Daoy (cell line): ENCODE measurements around the gene SSX2IP. TPM values are rescaled to one million over a fixed set of nuclear protein-coding genes. Genes with fewer than 3 reads are reported as not detected.

ENCODE experiments used
- DNase-seq: peaks from one replicate; pipeline ENCODE4 v3.0.0-alpha.2; 2015; ENCODE audit warnings: low read depth
- total RNA-seq: library from RNA; depleted of rRNA; stranded (reverse); fragments of >200 nt; shearing (Covaris generic); gene quantifications from 2 replicates; pipeline ENCODE4 v1.2.3, GENCODE V29; 2014

The SSX2IP gene
- total RNA-seq, 1 experiment from 2014 or later = 46.9 TPM

GRCh38 chr1:84709131-84709530 lies 18.9 kb upstream of the SSX2IP start:
- no peak for DNase-seq

GRCh38 chr1:84708031-84708430 lies 17.8 kb upstream of the SSX2IP start:
- DNase-seq = no peak

- DNase-seq = no peak
Observed at GRCh38 chr1:84705513-84705912, 15.3 kb upstream of the SSX2IP start.

DNA sequence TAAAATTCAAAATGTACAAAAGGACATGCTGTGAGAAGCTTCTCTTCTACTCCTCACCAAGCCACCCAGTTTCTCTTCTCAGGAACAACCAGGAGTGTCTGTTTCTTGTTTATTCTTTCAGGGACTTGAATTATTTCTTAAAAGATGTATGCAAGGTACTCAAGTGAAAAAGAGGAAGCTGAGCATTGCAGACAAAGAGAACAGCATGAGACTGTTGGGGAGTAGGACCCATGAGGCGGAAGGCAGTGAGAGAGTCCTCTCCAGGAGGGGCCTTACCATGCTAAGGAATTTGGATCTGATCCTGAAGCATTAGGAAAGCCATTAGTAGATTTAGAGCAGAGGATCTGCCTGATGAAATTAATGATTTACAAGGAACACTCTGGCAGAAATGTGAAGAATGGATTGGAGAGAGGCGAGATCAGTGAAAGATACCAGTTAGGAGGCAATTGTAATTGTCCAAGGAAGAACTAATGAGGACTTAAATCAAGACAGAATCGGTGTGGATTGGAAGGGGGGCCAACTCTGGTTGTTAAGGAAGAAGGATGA lies 14.7 kb upstream of the SSX2IP start:
- DNase-seq = no peak

- DNase-seq = no peak
Observed at GRCh38 chr1:84703431-84703830, 13.2 kb upstream of the SSX2IP start.

- no peak for DNase-seq
Observed at GRCh38 chr1:84702143-84702542, 11.9 kb upstream of the SSX2IP start.

GRCh38 chr1:84701376-84701775 lies 11.1 kb upstream of the SSX2IP start:
- DNase-seq = no peak

- DNase-seq = no peak
Observed at GRCh38 chr1:84700070-84700469, 9.8 kb upstream of the SSX2IP start.

DNA sequence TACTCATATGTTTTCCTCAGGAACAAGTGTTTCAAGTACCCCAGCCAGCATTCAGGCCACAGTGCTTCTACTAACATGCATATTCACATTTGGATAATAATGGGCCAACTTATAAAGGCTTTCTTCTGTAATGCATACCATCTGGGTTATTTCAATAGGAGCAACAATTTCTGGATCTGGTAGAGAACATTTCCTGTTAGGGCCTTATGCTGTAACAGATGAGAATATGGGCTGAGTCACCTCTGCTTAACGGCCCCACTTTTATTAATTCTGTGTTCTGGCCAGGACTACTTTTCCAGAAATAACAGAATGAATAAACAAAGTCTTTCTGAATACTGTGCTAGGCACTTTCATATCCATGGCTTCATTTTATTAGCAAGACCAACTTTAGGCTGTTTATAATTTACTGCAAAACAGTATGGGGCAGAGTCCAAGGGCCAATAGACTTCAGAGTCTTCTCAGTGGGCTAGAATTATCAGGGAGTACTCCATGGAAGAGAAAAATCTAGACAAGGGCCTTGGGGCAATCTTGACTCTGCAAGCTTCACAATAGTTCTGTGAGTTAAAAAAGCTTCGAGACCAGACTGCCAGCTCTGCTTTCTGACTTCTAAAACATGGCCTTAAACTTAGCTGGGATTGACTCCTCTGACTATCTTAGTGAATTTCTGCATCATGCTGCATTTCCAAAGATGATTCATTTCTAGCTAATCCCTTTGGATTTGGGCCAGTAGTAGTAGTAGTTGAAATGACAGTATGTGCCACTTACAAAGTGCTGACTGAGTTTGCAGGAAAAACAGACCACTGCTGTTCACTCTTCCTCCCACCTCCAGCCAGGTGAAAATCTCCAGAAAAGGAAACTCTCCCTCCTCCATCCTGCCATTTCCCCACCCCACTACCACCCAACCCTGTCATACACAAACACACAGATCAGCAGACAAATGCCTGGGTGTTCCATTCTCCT lies 8.2 kb upstream of the SSX2IP start:
- peak; percentile 82 for DNase-seq

DNA sequence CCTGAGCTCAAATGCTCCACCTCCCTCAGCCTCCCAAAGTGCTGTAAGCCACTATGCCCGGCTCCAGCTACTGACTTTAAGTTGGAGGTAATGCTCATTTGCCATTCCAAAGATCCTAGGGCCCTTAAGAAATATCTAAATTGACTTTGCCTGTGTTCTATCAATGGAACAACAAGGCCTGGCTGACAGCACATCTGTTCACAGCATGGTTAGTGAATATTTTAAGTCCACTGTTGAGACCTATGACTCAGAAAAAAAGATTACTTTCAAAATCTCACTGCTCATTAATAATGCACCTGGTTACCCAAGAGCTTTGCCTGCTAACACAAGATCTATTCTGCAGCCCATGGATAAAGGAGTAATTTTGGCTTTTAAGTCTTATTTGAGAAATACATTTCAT lies 3.5 kb upstream of the SSX2IP start:
- DNase-seq = no peak

GRCh38 chr1:84693005-84693404 lies 2.7 kb upstream of the SSX2IP start:
- DNase-seq = no peak

GRCh38 chr1:84692391-84692790 lies 2.1 kb upstream of the SSX2IP start:
- no peak for DNase-seq

GRCh38 chr1:84691122-84691783 lies 992 bp upstream of the SSX2IP start:
- DNase-seq = no peak

- DNase-seq = no peak
Observed at GRCh38 chr1:84689514-84690396, 506 bp downstream of the SSX2IP start.

DNA sequence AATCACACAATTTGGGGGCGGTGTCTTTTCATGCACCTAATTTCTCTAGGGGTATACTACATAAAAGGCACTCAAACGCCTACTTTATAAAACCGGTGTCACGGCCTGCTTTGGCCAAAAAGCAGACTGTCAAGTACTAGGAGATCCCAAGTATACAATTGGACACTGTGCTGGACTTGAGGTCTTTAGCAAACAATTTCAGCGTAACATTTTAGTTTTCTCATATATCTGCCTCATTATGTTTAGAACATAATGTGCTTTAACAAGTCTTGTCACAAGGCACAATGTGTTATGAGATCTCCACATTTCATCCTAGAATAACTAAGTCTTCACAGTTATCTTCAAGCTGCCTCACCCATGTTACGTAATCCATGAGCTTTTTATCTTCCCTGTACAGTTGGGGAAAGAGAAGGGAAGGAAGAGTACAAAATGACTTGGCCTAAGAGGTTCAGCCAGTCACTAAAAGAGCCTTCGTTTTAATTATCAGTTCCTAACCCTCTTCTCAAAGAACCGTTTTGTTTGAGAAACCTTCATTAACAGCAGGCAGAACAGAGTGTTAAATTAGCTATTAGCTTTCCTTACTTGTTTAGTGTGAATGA lies 1.7 kb downstream of the SSX2IP start:
- no peak for DNase-seq

DNA sequence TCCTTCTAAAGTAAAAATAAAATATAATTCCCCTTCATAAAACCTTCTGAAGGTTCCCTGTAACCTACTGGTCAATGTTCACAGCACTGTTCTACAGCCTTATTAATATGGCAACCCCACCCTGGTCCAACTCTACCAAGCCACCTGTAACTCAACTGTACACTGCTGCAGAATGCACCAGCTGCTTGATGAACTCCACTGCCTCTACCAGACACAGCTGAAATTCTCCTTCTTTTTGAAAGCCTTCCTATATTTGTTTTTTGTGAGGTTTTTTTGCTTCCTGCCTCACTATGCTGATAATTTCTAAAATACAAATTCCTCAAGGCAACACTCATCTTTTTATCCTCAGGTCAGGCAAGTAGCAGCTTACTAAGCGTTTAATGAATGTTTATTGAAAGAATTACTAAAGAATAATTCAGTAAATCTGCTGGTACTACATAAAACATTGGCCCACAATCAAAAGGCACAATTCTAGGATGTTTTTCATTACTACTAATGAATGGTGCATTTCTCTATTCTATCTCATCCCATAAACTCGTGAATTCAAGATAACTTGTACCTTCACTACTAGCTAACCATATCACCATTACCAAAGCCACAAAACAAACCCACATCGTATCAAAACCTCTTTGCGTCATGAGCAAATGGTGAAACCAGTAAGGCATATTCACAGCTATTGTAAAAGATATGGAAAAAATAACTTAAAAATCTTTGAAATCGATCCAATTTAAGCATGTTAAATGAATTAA lies 2.4 kb downstream of the SSX2IP start:
- no peak for DNase-seq

GRCh38 chr1:84686223-84686622 lies 4.0 kb downstream of the SSX2IP start:
- DNase-seq = no peak

DNA sequence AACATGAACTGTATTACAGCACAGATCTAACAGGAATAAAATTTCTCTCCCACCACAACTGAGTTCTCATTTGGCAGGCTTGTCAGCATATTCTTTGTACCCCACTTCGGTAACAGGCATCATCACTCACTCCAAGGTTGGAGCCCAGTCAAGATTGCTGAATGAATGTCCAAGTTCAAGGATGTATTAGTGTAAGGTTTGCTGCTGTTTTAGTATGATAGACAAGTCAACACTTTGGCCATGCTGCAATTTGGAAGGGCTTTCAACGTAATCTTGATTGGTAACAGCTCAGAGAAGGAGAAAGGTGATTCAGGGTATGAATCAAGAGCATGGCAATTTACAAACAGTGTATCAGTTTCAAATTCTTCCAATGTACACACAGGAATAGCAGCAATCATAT lies 6.8 kb downstream of the SSX2IP start:
- no peak for DNase-seq

DNA sequence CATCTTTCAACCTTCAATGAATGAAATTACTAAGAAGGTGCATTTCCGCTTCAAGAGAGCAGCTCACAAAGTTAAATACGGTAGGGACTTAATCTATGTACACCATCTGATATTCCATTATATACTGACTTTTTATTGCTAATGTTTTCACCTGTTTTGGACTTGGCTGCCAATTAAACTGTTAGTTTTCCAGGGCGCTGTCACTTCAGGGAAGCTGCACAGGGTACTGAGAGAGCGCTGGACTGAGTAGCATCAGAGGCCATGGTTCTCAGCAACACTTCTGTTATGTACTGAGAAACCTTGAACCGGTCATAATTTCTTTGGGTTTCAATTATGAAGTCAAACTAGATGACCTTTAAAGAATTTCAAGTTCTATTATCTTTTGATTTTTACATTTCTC lies 8.2 kb downstream of the SSX2IP start:
- no peak for DNase-seq

- DNase-seq = no peak
Observed at GRCh38 chr1:84677415-84678099, 12.7 kb downstream of the SSX2IP start.
